Lung (tissue), 12 donors: ENCODE results near the gene TRAF3. TPM values are rescaled to one million over a fixed set of nuclear protein-coding genes. Genes with fewer than 3 reads are reported as not detected.

Experiments used
- ATAC-seq: fragments of 200-7000 bp; cut with Tn5 transposase; one replicate; pipeline ENCODE4 v1.9.1; 2020; ENCODE audit warnings: moderate number of reproducible peaks; ENCODE audit not compliant: insufficient read depth, low FRiP score
- DNase-seq, 3 donors: peaks; one replicate each; pipeline ENCODE4 v3.0.0-alpha.2; 2013 to 2017
- H3K27ac ChIP-seq, 2 donors: one replicate each; pipeline ENCODE4 v1.5.1; 2013; ENCODE audit warnings: mild to moderate bottlenecking in 2 of 2, moderate library complexity in 2 of 2, control low read depth in 1 of 2, inconsistent platforms in 1 of 2, low read depth in 1 of 2, low read length in 1 of 2
- H3K27me3 ChIP-seq, 3 donors: one replicate each; pipeline ENCODE4 v1.5.1; 2013; ENCODE audit warnings: low read length in 2 of 3; ENCODE audit not compliant: control insufficient read depth in 3 of 3, insufficient read depth in 3 of 3
- H3K36me3 ChIP-seq, 4 donors: one replicate each; pipeline ENCODE4 v1.5.1; 2013; ENCODE audit warnings: low read length in 4 of 4, mild to moderate bottlenecking in 1 of 4, moderate library complexity in 1 of 4; ENCODE audit not compliant: control insufficient read depth in 4 of 4, insufficient read depth in 4 of 4
- H3K4me1 ChIP-seq, 5 donors: one replicate each; pipeline ENCODE4 v1.5.1; 2013; ENCODE audit warnings: low read length in 5 of 5, mild to moderate bottlenecking in 2 of 5, moderate library complexity in 1 of 5; ENCODE audit not compliant: control insufficient read depth in 5 of 5, insufficient read depth in 5 of 5
- H3K4me3 ChIP-seq: one replicate; pipeline ENCODE4 v1.5.1; 2013; ENCODE audit warnings: mild to moderate bottlenecking, control low read depth, moderate library complexity
- H3K9ac ChIP-seq, 2 donors: one replicate each; pipeline ENCODE4 v1.5.1; 2013; ENCODE audit warnings: low read length in 2 of 2, control low read depth in 1 of 2; ENCODE audit not compliant: insufficient read depth in 1 of 2
- H3K9me3 ChIP-seq, 4 donors: one replicate each; pipeline ENCODE4 v1.5.1; 2013; ENCODE audit warnings: low read length in 3 of 4, mild to moderate bottlenecking in 1 of 4, moderate library complexity in 1 of 4; ENCODE audit not compliant: control insufficient read depth in 4 of 4, insufficient read depth in 3 of 4
- WGBS, 2 donors: extraction: QIAGEN DNeasy Blood & Tissue Kit; methylation state at CpG; one replicate each; pipeline ENCODE4 v1.1.7; 2013; 5-methylcytosine and 5-hydroxymethylcytosine counted together
- polyA plus RNA-seq, 2 donors: library from polyadenylated mRNA; stranded (reverse); fragments of 200-250 nt; gene quantifications; one replicate each; pipeline ENCODE4 v1.2.1, GENCODE V29; 2013
- total RNA-seq, 2 donors: library from RNA; depleted of rRNA in 1 of 2; stranded (reverse); fragments of >200 nt in 1 of 2; gene quantifications; one replicate each; pipeline ENCODE4 v1.2.1, GENCODE V29; 2014 to 2021
- TF ChIP-seq, protein P1 (sequence below): IDR thresholded peaks from 2 replicates; pipeline ENCODE4 v1.5.1; 2012; ENCODE audit warnings: mild to moderate bottlenecking; ENCODE audit errors: control extremely low read depth, extremely low read depth
- donor health status: control.
- donor health status: control.
- donor health status: Bipolar disorder and iron deficiency.
- donor health status: healthy.
- donor health status: DM: yes; HTN: yes; CAD: no.

The TRAF3 gene
- total and polyA plus RNA-seq, 4 donors, result 5.7 to 25.5 (median 18.7) TPM

DNA sequence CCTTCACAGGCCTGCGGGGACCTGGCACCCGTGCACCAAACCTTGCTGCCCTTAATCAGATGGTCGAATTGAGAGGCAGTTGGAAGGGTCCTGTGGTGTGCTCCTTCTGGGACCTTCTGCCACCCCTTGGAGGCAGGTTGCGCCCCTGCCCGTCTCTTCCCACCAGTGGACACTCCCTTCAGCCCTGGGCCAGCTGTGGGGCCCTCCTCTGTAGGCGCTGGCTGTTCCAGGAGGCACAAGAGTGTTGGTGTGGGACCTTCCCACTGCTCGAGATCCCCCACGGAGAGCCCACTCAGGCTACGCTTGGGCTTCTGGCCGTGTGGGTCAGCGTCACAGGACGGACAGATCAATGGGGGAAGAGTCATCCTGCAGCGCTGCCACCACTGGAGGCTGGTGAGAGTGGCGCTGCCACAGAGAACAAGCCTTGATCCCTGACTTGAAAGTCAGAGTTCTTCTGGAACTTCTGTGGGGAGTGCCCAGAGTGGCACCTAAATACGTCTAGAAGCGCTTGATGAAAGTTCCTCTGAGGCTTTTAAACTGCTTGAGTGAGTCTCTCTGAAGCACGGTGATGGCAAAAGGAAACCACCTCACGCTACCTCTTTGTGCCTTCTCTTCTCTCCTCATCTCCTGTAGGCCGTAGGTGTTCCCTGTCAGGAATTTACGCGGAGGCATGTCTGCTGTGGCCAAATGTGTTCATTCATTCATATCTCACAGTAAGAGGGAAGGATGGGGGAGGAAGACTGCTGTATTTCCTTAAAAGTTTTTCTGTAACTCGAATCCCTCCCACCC, 48.3 kb downstream of the TRAF3 start:
- ATAC-seq (no peak), DNase-seq (no peak)
- Histone ChIP-seq H3K9ac (no peak overlapping the region), H3K27ac (no peak overlapping the region), H3K9me3 (no peaks in the 10 kb centered on the region), H3K4me1 (peaks cover 0 to 26% (median 15%) of the 10 kb centered on the region in 5 donors), H3K27me3 (no peaks in the 10 kb centered on the region), H3K4me3 (no peak overlapping the region), H3K36me3 (no peaks in the 10 kb centered on the region)
- WGBS, 2 donors, result 82 to 95% methylated on average over 22 of the region's 22 CpGs
- TF ChIP-seq, protein P1, sequence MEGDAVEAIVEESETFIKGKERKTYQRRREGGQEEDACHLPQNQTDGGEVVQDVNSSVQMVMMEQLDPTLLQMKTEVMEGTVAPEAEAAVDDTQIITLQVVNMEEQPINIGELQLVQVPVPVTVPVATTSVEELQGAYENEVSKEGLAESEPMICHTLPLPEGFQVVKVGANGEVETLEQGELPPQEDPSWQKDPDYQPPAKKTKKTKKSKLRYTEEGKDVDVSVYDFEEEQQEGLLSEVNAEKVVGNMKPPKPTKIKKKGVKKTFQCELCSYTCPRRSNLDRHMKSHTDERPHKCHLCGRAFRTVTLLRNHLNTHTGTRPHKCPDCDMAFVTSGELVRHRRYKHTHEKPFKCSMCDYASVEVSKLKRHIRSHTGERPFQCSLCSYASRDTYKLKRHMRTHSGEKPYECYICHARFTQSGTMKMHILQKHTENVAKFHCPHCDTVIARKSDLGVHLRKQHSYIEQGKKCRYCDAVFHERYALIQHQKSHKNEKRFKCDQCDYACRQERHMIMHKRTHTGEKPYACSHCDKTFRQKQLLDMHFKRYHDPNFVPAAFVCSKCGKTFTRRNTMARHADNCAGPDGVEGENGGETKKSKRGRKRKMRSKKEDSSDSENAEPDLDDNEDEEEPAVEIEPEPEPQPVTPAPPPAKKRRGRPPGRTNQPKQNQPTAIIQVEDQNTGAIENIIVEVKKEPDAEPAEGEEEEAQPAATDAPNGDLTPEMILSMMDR, result no peak

DNA sequence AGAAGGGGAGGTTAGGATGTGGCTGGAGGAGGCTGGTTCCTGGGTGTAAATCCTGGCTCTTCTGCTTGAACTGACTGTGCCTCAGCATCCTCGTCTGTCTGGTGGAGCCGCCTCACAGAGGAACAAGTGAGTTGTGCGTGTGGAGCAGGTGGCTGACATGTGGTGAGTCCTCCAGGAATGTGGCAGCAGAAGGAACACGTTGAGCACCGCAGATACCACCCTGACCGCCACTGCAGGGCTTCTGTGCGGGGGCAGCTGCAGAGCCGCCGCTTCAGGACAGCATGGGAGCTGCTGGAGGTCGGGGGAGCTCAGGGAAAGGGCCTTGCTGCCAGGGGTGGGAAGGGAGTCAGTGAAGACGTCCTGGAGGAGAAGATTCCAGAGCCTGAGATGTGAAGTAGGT, 48.9 kb downstream of the TRAF3 start:
- ATAC-seq (no peak), DNase-seq (no peak)
- H3K4me3 ChIP-seq, result no peak overlapping the region
- no peak overlapping the region for H3K9ac ChIP-seq
- TF ChIP-seq, protein P1, result no peak
- H3K9me3 ChIP-seq, result no peaks in the 10 kb centered on the region
- peaks cover 0 to 26% (median 15%) of the 10 kb centered on the region in 5 donors for H3K4me1 ChIP-seq
- WGBS, 2 donors, result 91 to 92% methylated on average over 11 of the region's 11 CpGs
- no peaks in the 10 kb centered on the region for H3K27me3 ChIP-seq
- H3K36me3 ChIP-seq, result peaks cover 0 to 2% (median 0%) of the 10 kb centered on the region in 4 donors
- no peak overlapping the region for H3K27ac ChIP-seq

DNA sequence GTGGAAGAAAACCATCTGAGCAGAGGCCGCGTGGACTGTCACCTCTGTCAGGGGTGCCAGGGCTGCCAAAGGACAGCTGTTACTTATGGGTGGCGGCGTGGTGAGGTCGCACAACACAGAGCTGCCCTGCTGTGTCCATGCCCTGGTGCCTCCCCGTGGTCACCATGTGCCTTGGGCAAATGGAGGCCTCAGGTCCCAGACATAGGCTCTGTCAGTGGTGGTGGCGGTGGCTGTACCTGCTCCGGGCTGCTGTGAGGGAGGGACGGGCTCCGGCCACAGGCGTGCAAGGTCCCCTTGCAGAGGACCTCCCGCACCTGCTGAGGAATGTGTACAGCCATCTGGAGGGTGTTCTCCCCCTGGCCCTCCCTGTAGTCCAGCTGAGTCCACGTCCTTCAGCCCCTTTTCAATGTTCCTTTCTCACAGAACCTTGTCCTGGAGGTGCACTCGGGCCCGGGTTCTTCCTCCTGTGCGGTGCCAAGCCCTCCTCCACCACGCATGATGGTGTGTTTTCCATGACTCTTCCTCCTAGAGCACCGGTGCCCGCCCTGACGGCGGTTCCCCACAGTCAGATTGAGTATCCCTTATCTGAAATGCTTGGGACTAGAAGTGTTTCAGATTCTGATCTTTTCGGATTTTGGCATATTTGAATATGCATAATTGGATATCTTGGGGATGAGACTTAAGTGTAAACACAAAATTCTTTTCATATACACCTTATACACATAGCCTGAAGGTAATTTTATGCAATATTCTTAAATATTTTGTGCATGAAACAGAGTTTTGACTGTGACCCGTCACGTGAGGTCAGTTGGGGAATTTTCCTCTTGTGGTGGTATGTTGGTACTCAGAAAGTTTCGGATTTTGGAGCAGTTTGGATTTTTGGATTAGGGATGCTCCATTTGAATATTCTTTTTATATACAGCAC, 49.8 kb downstream of the TRAF3 start:
- no peak for DNase-seq
- Histone ChIP-seq H3K4me1 (peaks cover 0 to 26% (median 15%) of the 10 kb centered on the region in 5 donors), H3K27me3 (no peaks in the 10 kb centered on the region), H3K36me3 (peaks cover 0 to 5% (median 0%) of the 10 kb centered on the region in 4 donors), H3K9ac (no peak overlapping the region), H3K9me3 (no peaks in the 10 kb centered on the region), H3K4me3 (no peak overlapping the region), H3K27ac (no peak overlapping the region)
- ATAC-seq, result no peak
- TF ChIP-seq, protein P1, result no peak
- 91 to 93% methylated on average over 25 of the region's 25 CpGs for WGBS, 2 donors
